Keratinocyte (primary cell): ENCODE results near the gene PPEF1. TPM values are rescaled to one million over a fixed set of nuclear protein-coding genes. Genes with fewer than 3 reads are reported as not detected.
A peak's percentile ranks its signal among the peaks of the same experiment; 100 is the strongest.

ENCODE experiments used
- DNase-seq: peaks from one replicate; pipeline ENCODE4 v3.0.0-alpha.2; 2011; ENCODE audit warnings: low read depth, missing footprints, low spot score
- FAIRE-seq: peaks from 2 replicates; lab custom pipeline; 2011; peaks lifted over from hg19 to GRCh38; lab: Jason Lieb, UNC
- H2AFZ ChIP-seq: 2 replicates; pipeline ENCODE4 v1.6.0; 2012; ENCODE audit warnings: low read length, control low read depth, inconsistent platforms; ENCODE audit not compliant: control insufficient read depth
- H3K27ac ChIP-seq: 2 replicates; pipeline ENCODE4 v1.5.1; 2011; ENCODE audit warnings: low read length; ENCODE audit not compliant: control insufficient read depth, insufficient read depth
- H3K27me3 ChIP-seq: 3 replicates; pipeline ENCODE4 v1.6.0; 2011; ENCODE audit warnings: low read length; ENCODE audit not compliant: control insufficient read depth, insufficient read depth; ENCODE audit errors: extremely low read depth
- H3K36me3 ChIP-seq, 2 experiments: 2 replicates in 1 of 2; 3 replicates in 1 of 2; pipeline ENCODE4 v1.5.1; 2011; ENCODE audit warnings: low read length in 2 of 2, mild to moderate bottlenecking in 1 of 2; ENCODE audit not compliant: control insufficient read depth in 2 of 2, insufficient read depth in 2 of 2; ENCODE audit errors: extremely low read depth in 1 of 2
- H3K4me1 ChIP-seq: 3 replicates; pipeline ENCODE4 v1.5.1; 2011; ENCODE audit warnings: low read length; ENCODE audit not compliant: control insufficient read depth, insufficient read depth; ENCODE audit errors: extremely low read depth
- H3K4me2 ChIP-seq: 3 replicates; pipeline ENCODE4 v1.6.0; 2011; ENCODE audit warnings: low read depth, low read length; ENCODE audit not compliant: control insufficient read depth, insufficient read depth; ENCODE audit errors: extremely low read depth
- H3K4me3 ChIP-seq, 3 experiments: fragments of 200-600 bp in 1 of 3; sonication (generic) in 1 of 3; 2 replicates in 2 of 3; 3 replicates in 1 of 3; pipeline ENCODE4 v1.5.1; 2011 to 2016; ENCODE audit warnings: low read length in 3 of 3, mild to moderate bottlenecking in 3 of 3, control low read depth in 2 of 3, inconsistent platforms in 1 of 3, low read depth in 1 of 3, mixed read lengths in 1 of 3, mixed run types in 1 of 3, moderate library complexity in 1 of 3; ENCODE audit not compliant: control insufficient read depth in 2 of 3, insufficient read depth in 2 of 3; ENCODE audit errors: extremely low read depth in 1 of 3
- H3K79me2 ChIP-seq: 2 replicates; pipeline ENCODE4 v1.6.0; 2012; ENCODE audit warnings: low read length; ENCODE audit not compliant: control insufficient read depth, insufficient read depth
- H3K9ac ChIP-seq: 3 replicates; pipeline ENCODE4 v1.6.0; 2011; ENCODE audit warnings: low read length; ENCODE audit not compliant: control insufficient read depth, insufficient read depth; ENCODE audit errors: extremely low read depth
- H3K9me1 ChIP-seq: 3 replicates; pipeline ENCODE4 v1.6.0; 2011; ENCODE audit warnings: low read length; ENCODE audit not compliant: control insufficient read depth, insufficient read depth; ENCODE audit errors: extremely low read depth
- H3K9me3 ChIP-seq: 2 replicates; pipeline ENCODE4 v1.5.1; 2012; ENCODE audit warnings: low read depth, low read length; ENCODE audit not compliant: control insufficient read depth
- H4K20me1 ChIP-seq: 3 replicates; pipeline ENCODE4 v1.6.0; 2011; ENCODE audit warnings: low read length; ENCODE audit not compliant: control insufficient read depth, insufficient read depth; ENCODE audit errors: extremely low read depth
- CTCF ChIP-seq, 3 experiments: IDR thresholded peaks in 1 of 3; conservative IDR thresholded peaks in 1 of 3; optimal IDR thresholded peaks in 1 of 3; 2 replicates in 2 of 3; 3 replicates in 1 of 3; pipeline versions ENCODE3 to v1.5.1; 2011; ENCODE audit warnings: low read length in 3 of 3, mild to moderate bottlenecking in 3 of 3, moderate library complexity in 2 of 3, control low read depth in 1 of 3, inconsistent platforms in 1 of 3; ENCODE audit not compliant: insufficient read depth in 2 of 3; ENCODE audit errors: extremely low read depth in 1 of 3
- EZH2 ChIP-seq: IDR thresholded peaks from one replicate; pipeline ENCODE4 v1.6.1; 2012; ENCODE audit warnings: inconsistent platforms, mild to moderate bottlenecking, low read length, moderate library complexity
- dilution Hi-C: fragments of 300-500 bp; cut with MboI; formaldehyde crosslinking; loops from one replicate; pipeline ENCODE4 v1.7.0; 2020; ENCODE audit warnings: low sequenced_read_pairs; ENCODE audit not compliant: extremely low pct_ligation_motif_present
- polyA plus RNA-seq, 5 experiments: library from polyadenylated mRNA; depleted of rRNA in 3 of 5; stranded (reverse) in 3 of 5; stranded (forward) in 1 of 5; unstranded in 1 of 5; fragments of >200 nt; gene quantifications; 1 replicate in 1 of 5; 2 replicates in 3 of 5; 3 replicates in 1 of 5; pipeline versions ENCODE4 v1.2.1 to v1.2.3, GENCODE V29; 2011 to 2012; ENCODE audit warnings: missing spikeins in 2 of 5, low read depth in 1 of 5, low replicate concordance in 1 of 5

PPEF1 gene
- polyA plus RNA-seq, 1 donor (not counting 4 experiments of a cell fraction or from before 2014, with no cell fraction given): not detected

DNA sequence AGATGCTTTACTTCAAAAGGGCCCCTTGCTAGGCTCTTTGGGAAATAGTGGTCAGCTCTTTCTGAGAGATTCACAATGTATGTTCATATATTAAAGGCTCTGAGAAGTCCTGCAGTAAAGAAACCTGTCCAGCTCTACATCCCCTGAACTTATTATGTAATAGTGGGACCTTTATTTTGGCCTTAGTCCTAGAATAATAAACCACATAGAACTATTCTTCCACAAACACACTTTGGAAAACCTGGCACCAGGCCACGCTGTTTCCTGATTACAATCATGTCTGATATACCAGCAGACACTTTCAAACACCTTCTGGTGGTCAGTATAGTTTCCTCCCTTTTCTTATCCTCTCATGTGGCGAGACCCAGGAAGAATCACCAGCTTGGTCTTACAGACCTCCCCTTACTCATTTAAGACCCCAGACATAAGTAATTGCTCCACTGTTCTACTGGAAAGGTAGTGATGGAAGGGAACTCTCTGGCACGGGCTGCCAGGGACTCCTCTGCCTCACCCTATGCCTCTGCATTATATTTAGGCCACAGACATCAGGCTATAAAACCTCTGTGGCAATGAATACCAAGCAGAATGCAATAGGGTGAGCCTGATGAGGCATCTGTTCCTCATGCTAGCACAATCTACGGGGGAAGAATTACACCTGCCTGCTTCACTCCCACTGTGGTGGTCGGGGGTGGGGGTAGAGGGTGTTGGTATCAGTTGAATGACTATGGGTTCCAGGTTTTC, 5.7 kb upstream of the PPEF1 start:
- H3K27ac ChIP-seq: no peak overlapping the region
- H3K9me3 ChIP-seq: no peaks in the 10 kb centered on the region
- H3K4me2 ChIP-seq: no peak overlapping the region
- peaks cover 4% of the 10 kb centered on the region for H3K4me1 ChIP-seq
- H3K79me2 ChIP-seq: no peaks in the 10 kb centered on the region
- dilution Hi-C loops: no loop called here
- DNase-seq: no peak
- FAIRE-seq: no peak
- TF ChIP-seq CTCF (optimal IDR thresholded peaks at IDR 0.05 in 1 of 3, IDR thresholded peaks at IDR 0.05 in 1 of 3, conservative IDR thresholded peaks at IDR 0.05 in 1 of 3; ENCODE audit: extremely low read depth in 1 of 3, insufficient read depth in 2 of 3, low read length in 3 of 3) (no peak), EZH2 (no peak)
- H2AFZ ChIP-seq: no peak overlapping the region
- H3K9me1 ChIP-seq: no peaks in the 10 kb centered on the region
- H4K20me1 ChIP-seq: no peaks in the 10 kb centered on the region
- H3K27me3 ChIP-seq: peaks cover 6% of the 10 kb centered on the region
- H3K9ac ChIP-seq: no peak overlapping the region
- H3K4me3 ChIP-seq: no peak overlapping the region
- no peaks in the 10 kb centered on the region for H3K36me3 ChIP-seq

DNA sequence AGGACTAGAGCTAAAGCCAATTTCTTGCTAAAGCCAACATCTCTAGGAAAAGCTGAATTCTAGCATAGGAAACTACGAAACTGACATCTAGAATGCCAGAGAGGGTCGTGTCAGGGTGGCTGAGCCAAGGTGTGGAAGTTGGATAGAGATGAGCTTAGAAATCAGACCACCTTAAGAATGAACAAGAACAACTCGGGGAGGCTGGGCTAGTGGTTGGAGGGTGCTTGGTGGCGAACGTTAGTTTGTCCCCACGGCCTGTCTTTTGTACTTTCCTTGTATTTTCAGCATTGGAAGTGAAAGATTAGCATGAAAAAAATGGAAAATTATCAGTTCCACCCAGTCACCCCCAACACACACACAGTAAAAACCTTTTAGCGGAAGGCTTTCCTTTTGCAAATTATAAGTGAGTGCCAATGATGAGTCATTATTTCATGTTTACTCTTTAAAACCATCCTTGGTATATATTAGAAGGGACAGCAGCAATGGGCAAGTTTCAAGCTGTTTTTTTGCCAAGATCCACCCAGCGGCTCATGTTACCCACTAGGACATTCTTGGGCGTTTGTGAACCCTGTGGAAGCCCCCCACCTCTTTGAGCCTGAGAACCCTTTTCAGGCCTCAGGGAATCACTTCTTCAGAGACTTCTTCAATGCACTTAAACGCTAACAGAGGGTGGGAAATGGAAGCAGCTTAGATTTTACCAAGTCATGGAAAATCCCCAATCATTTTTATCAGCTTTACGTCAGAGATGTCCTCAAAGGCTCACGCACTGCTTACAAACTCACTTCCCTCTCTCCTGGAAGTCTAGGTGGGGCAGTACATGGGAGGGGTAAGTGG, 4.9 kb upstream of the PPEF1 start:
- Histone ChIP-seq H3K9ac (no peak overlapping the region), H3K36me3 (no peaks in the 10 kb centered on the region), H3K9me1 (no peaks in the 10 kb centered on the region), H3K4me2 (peak overlapping the region; percentile 47), H4K20me1 (no peaks in the 10 kb centered on the region), H3K27ac (peak overlapping the region; percentile 18), H3K9me3 (no peaks in the 10 kb centered on the region), H3K4me3 (no peak overlapping the region), H3K79me2 (no peaks in the 10 kb centered on the region), H3K4me1 (peaks cover 4% of the 10 kb centered on the region), H2AFZ (no peak overlapping the region), H3K27me3 (no peaks in the 10 kb centered on the region)
- FAIRE-seq (no peak), DNase-seq (no peak)
- dilution Hi-C loops: no loop called here
- TF ChIP-seq CTCF (optimal IDR thresholded peaks at IDR 0.05 in 1 of 3, IDR thresholded peaks at IDR 0.05 in 1 of 3, conservative IDR thresholded peaks at IDR 0.05 in 1 of 3; ENCODE audit: extremely low read depth in 1 of 3, insufficient read depth in 2 of 3, low read length in 3 of 3): no peak
- no peak for TF ChIP-seq EZH2
